Heart right ventricle (tissue), 16 donors: ENCODE results near the gene COL5A1. TPM values are rescaled to one million over a fixed set of nuclear protein-coding genes. Genes with fewer than 3 reads are reported as not detected.
A peak's percentile ranks its signal among the peaks of the same experiment; 100 is the strongest.

Experiments used
- ATAC-seq, 8 donors: fragments of 200-7000 bp; cut with Tn5 transposase; one replicate each; pipeline ENCODE4 v1.9.1; 2020; ENCODE audit warnings: mild to moderate bottlenecking in 8 of 8, moderate library complexity in 8 of 8, moderate number of reproducible peaks in 1 of 8
- DNase-seq, 2 donors: peaks; one replicate each; pipeline ENCODE4 v3.0.0-alpha.2; 2020
- H3K27ac ChIP-seq, 10 donors: fragments of 200-600 bp; sonication (generic) in 2 of 10; one replicate each; pipeline versions ENCODE4 v1.5.0 to v1.8.0; 2020 to 2022; ENCODE audit warnings: mild to moderate bottlenecking in 3 of 10
- H3K27me3 ChIP-seq, 7 donors: fragments of 200-600 bp; one replicate each; pipeline ENCODE4 v1.8.0; 2021 to 2022; ENCODE audit warnings: mild to moderate bottlenecking in 2 of 7
- H3K36me3 ChIP-seq, 9 donors: fragments of 200-600 bp; sonication (generic) in 1 of 9; one replicate each; pipeline versions ENCODE4 v1.5.0 to v1.8.0; 2020 to 2022; ENCODE audit warnings: mild to moderate bottlenecking in 2 of 9
- H3K4me1 ChIP-seq, 9 donors: fragments of 200-600 bp; sonication (generic) in 1 of 9; one replicate each; pipeline versions ENCODE4 v1.5.0 to v1.8.0; 2020 to 2022; ENCODE audit warnings: mild to moderate bottlenecking in 4 of 9
- H3K4me3 ChIP-seq, 10 donors: fragments of 200-600 bp; sonication (generic) in 2 of 10; one replicate each; pipeline versions ENCODE4 v1.5.0 to v1.8.0; 2020 to 2022; ENCODE audit warnings: mild to moderate bottlenecking in 7 of 10, moderate library complexity in 2 of 10
- H3K9me3 ChIP-seq, 11 donors: fragments of 200-600 bp in 10 of 11; sonication (generic) in 2 of 11; one replicate each; pipeline versions ENCODE4 v1.5.0 to v1.8.0; 2013 to 2022; ENCODE audit warnings: mild to moderate bottlenecking in 2 of 11, control low read depth in 1 of 11, moderate library complexity in 1 of 11
- CTCF ChIP-seq, 9 donors: fragments of 200-600 bp; sonication (generic) in 2 of 9; IDR thresholded peaks; one replicate each; pipeline versions ENCODE4 v1.5.0 to v1.8.0; 2021 to 2022; ENCODE audit warnings: antibody characterized with exemption in 9 of 9, mild to moderate bottlenecking in 5 of 9, moderate library complexity in 1 of 9
- WGBS, 2 donors: extraction: QIAGEN DNeasy Blood & Tissue Kit; methylation state at CpG; one replicate each; pipeline ENCODE4 v1.1.7; 2013; ENCODE audit warnings: inconsistent platforms in 1 of 2; 5-methylcytosine and 5-hydroxymethylcytosine counted together
- intact Hi-C, 10 donors: fragments of 100-400 bp; cut with DNase I; formaldehyde crosslinking; loops; one replicate each; pipeline versions ENCODE4 v1.11.1 to v1.14.2; 2022
- polyA plus RNA-seq, 2 donors: library from polyadenylated mRNA; stranded (reverse); fragments of 200-250 nt; gene quantifications; one replicate each; pipeline ENCODE4 v1.2.3, GENCODE V29; 2013
- total RNA-seq, 10 donors: library from RNA; stranded (reverse); fragmentation: NEBNext Ultra II Directional in 3 of 10; extraction: Animal tissue kit (Norgen Biotek cat#: 25700) in 3 of 10; gene quantifications; one replicate each; pipeline versions ENCODE4 v1.2.1 to v1.2.4, GENCODE V29; 2021 to 2023
- donor health status: Arrhythmogenic right ventricular cardiomyopathy.
- donor health status: ischemic (EF 13 %, LVEDD 7.1; RV severe dilation, severe dysfunction).
- donor health status: healthy with polysubstance abuse.
- donor health status: DM: no; HTN: yes; CAD: no.
- donor health status: DM: no; HTN: no; CAD: no.
- donor health status: ischemic (EF 25% LVEDD 6.9; RV normal size, moderate dysfunction).
- donor health status: ischemic (EF 25% LVEDD 5.7; RV mildly dilated, moderate dysfunction).
- donor health status: healthy.
- donor health status: DM: yes; HTN: yes; CAD: no.
- donor health status: Ischemic cardiomyopathy.
- donor health status: ischemic (EF 35%, LVEDD 5.7; RV mildly dilated, moderate dysfunction).
- donor health status: nonischemic (EF 11% LVEDD 7.7; RV severe dilation, severe dysfunction).
- donor health status: DM: yes; HTN: yes; CAD: no.
- donor health status: PGD.
- donor health status: ischemic (EF 29% LVEDD 5.4; RV normal size, mild dysfunction).
- donor health status: nonischemic (EF 23%, LVEDD 6.1; RV moderate dilation, normal function).

The COL5A1 gene
- total and polyA plus RNA-seq, 12 donors, result 8.1 to 60.0 (median 13.3) TPM

- WGBS, 2 donors, result 88 to 91% methylated on average over 17 of the region's 17 CpGs
- no peak for ATAC-seq
- no peak for TF ChIP-seq CTCF (IDR thresholded peaks at IDR 0.05)
- peaks cover 0 to 38% (median 15%) of the 10 kb centered on the region in 9 donors for H3K4me1 ChIP-seq
- H3K27me3 ChIP-seq, result no peaks in the 10 kb centered on the region
- H3K36me3 ChIP-seq, result peaks cover 0 to 17% (median 0%) of the 10 kb centered on the region in 9 donors
- DNase-seq, result no peak
- H3K27ac ChIP-seq, result no peak overlapping the region
- H3K4me3 ChIP-seq, result no peak overlapping the region
- intact Hi-C loops, result loop anchor here in 2 of 10 donors (5.0 kb wide), 2 partner anchors 41 to 654 kb away; no protein-coding TSS in a partner anchor
- no peaks in the 10 kb centered on the region for H3K9me3 ChIP-seq
These were observed 47.2 kb downstream of the COL5A1 start for GRCh38 chr9:134688661-134689320.

- Histone ChIP-seq H3K27ac (peak overlapping the region in 5 of 10 donors; percentile 19 to 52 (median 29)), H3K4me3 (no peak overlapping the region), H3K27me3 (no peaks in the 10 kb centered on the region), H3K36me3 (peaks cover 0 to 17% (median 0%) of the 10 kb centered on the region in 9 donors), H3K4me1 (peaks cover 0 to 38% (median 15%) of the 10 kb centered on the region in 9 donors), H3K9me3 (no peaks in the 10 kb centered on the region)
- WGBS, 2 donors, result 44 to 45% methylated on average over 20 of the region's 20 CpGs
- peak; percentile 70 to 76 for DNase-seq
- ATAC-seq, result peak; percentile 71 to 89 (median 82)
- intact Hi-C loops, result loop anchor here in 8 of 10 donors (5.0 to 10.0 kb wide), 9 partner anchors 42 to 725 kb away; no protein-coding TSS in a partner anchor
- TF ChIP-seq CTCF (IDR thresholded peaks at IDR 0.05), result peak; percentile 66 to 87 (median 81)
These were observed 47.9 kb downstream of the COL5A1 start for GRCh38 chr9:134689321-134690181.

- no peak for DNase-seq
- peaks cover 0 to 38% (median 15%) of the 10 kb centered on the region in 9 donors for H3K4me1 ChIP-seq
- 71 to 73% methylated on average over 15 of the region's 15 CpGs for WGBS, 2 donors
- no peaks in the 10 kb centered on the region for H3K9me3 ChIP-seq
- H3K27ac ChIP-seq, result peak overlapping the region in 6 of 10 donors; percentile 32 to 67 (median 54)
- H3K36me3 ChIP-seq, result peaks cover 0 to 17% (median 0%) of the 10 kb centered on the region in 9 donors
- ATAC-seq, result peak in 1 of 8 donors; percentile 16
- intact Hi-C loops, result loop anchor here in 7 of 10 donors (5.0 to 10.0 kb wide), 7 partner anchors 52 to 724 kb away; no protein-coding TSS in a partner anchor
- no peak for TF ChIP-seq CTCF (IDR thresholded peaks at IDR 0.05)
- H3K27me3 ChIP-seq, result no peaks in the 10 kb centered on the region
- H3K4me3 ChIP-seq, result no peak overlapping the region
These were observed 48.7 kb downstream of the COL5A1 start for GRCh38 chr9:134690301-134690751.
